ENCODE data around the gene TSPAN16. TPM values are rescaled to one million over a fixed set of nuclear protein-coding genes. Genes with fewer than 3 reads are reported as not detected.
A peak's percentile ranks its signal among the peaks of the same experiment; 100 is the strongest.
"Not testable (repeated sequence)": the region's sequence is repeated elsewhere in the genome, so short reads cannot be mapped to it uniquely, and the experiment has no call there.

Gene TSPAN16
- total RNA-seq, 5 donors from 2014 or later (not counting 1 experiment from before 2014, with no cell fraction given): not detected

DNA sequence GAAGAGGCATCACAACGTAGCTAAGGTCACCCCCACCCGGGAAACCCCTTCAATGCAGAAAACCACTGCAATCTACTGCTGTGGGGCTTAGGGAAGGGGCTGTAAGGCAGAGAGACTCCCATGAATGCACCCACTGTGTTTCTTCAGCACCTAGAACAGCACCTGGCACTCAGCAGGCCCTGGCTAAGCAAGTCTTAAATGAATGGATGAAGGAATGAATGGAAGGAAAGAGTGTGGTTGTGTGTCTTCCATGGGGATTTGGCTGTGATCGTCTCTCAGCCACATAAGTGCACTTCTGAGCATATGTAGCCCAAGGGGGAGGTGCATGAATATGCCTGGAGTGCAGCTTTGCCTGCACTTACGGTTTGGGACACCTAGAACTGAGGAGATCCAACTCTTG is 53.2 kb downstream of the TSPAN16 start:
- Histone ChIP-seq H3K27ac (ENCODE audit: low read length) (no peak overlapping the region), H3K4me3 (ENCODE audit: control insufficient read depth in 1 of 2, extremely low read depth in 1 of 2, low read length in 1 of 2) (no peak overlapping the region), H3K27me3 (replicated peaks in 1 of 2; ENCODE audit: control insufficient read depth in 2 of 2, extremely low read depth in 1 of 2, insufficient read depth in 2 of 2, low read length in 1 of 2) (peaks cover 0 to 3% of the 10 kb centered on the region in 2 experiments), H3K9me3 (no peaks in the 10 kb centered on the region), H3K4me1 (ENCODE audit: control insufficient read depth in 1 of 2, extremely low read depth in 1 of 2, insufficient read depth in 2 of 2, low read length in 2 of 2) (peaks cover 4 to 27% of the 10 kb centered on the region in 2 experiments), H3K36me3 (ENCODE audit: control insufficient read depth in 2 of 2, extremely low read depth in 1 of 2, insufficient read depth in 1 of 2, low read length in 1 of 2) (no peaks in the 10 kb centered on the region)
- Mint-ChIP-seq H3K9me3 (peaks cover 3 to 5% (median 3%) of the 10 kb centered on the region in 3 donors), H3K4me3 (no peak overlapping the region), H3K4me1 (peaks cover 27 to 33% (median 29%) of the 10 kb centered on the region in 3 donors), H3K36me3 (peaks cover 8% of the 10 kb centered on the region), H3K27ac (no peak overlapping the region), H3K27me3 (no peaks in the 10 kb centered on the region)
- ChIA-PET POLR2A (interaction anchor here in 1 of 2 donors (0.6 kb wide), 1 partner anchor 227 kb away, joined by 3 read pairs; no protein-coding TSS in a partner anchor), CTCF (interaction anchor here in 1 of 2 donors (0.6 kb wide), 1 partner anchor 77 kb away, joined by 3 read pairs; no protein-coding TSS in a partner anchor)
- 92% methylated on average over 1 of the region's 4 CpGs for WGBS (ENCODE audit: insufficient coverage)
- DNase-seq: no peak
- ATAC-seq (replicated peaks in 1 of 4): no peak

DNA sequence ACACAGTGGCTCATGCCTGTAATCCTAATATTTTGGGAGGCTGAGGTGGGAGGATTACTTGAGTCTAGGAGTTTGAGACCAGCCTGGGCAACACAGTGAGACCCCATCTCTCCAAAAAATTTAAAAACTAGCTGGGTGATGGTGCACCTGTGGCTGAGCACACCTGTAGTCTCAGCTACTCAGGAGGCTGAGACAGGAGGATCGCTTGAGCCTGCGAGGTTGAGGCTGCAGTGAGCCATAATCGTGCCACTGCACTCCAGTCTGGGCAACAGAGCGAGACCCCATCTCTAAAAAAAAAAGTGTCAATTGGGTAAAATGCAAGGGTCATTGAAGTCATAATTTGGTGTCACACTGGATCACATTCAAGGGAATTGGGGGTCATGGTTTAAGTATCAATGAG is 58.1 kb downstream of the TSPAN16 start:
- Mint-ChIP-seq H3K4me1 (peaks cover 9 to 21% (median 13%) of the 10 kb centered on the region in 3 donors), H3K4me3 (peak overlapping the region in 2 of 3 donors; percentile 43 to 84)
- H3K27me3 Mint-ChIP-seq; POLR2A ChIA-PET; H3K27ac Mint-ChIP-seq; H3K4me3 ChIP-seq (ENCODE audit: control insufficient read depth in 1 of 2, extremely low read depth in 1 of 2, low read length in 1 of 2); CTCF ChIA-PET; H3K9me3 Mint-ChIP-seq; DNase-seq; ATAC-seq (replicated peaks in 1 of 4); H3K27ac ChIP-seq (ENCODE audit: low read length); H3K36me3 ChIP-seq (ENCODE audit: control insufficient read depth in 2 of 2, extremely low read depth in 1 of 2, insufficient read depth in 1 of 2, low read length in 1 of 2); H3K36me3 Mint-ChIP-seq; H3K9me3 ChIP-seq: not testable (repeated sequence)
- Histone ChIP-seq H3K27me3 (replicated peaks in 1 of 2; ENCODE audit: control insufficient read depth in 2 of 2, extremely low read depth in 1 of 2, insufficient read depth in 2 of 2, low read length in 1 of 2) (peaks cover 0 to 13% of the 10 kb centered on the region in 2 experiments), H3K4me1 (ENCODE audit: control insufficient read depth in 1 of 2, extremely low read depth in 1 of 2, insufficient read depth in 2 of 2, low read length in 2 of 2) (peaks cover 4 to 18% of the 10 kb centered on the region in 2 experiments)
- WGBS (ENCODE audit: insufficient coverage): 100% methylated on average over 4 of the region's 4 CpGs

DNA sequence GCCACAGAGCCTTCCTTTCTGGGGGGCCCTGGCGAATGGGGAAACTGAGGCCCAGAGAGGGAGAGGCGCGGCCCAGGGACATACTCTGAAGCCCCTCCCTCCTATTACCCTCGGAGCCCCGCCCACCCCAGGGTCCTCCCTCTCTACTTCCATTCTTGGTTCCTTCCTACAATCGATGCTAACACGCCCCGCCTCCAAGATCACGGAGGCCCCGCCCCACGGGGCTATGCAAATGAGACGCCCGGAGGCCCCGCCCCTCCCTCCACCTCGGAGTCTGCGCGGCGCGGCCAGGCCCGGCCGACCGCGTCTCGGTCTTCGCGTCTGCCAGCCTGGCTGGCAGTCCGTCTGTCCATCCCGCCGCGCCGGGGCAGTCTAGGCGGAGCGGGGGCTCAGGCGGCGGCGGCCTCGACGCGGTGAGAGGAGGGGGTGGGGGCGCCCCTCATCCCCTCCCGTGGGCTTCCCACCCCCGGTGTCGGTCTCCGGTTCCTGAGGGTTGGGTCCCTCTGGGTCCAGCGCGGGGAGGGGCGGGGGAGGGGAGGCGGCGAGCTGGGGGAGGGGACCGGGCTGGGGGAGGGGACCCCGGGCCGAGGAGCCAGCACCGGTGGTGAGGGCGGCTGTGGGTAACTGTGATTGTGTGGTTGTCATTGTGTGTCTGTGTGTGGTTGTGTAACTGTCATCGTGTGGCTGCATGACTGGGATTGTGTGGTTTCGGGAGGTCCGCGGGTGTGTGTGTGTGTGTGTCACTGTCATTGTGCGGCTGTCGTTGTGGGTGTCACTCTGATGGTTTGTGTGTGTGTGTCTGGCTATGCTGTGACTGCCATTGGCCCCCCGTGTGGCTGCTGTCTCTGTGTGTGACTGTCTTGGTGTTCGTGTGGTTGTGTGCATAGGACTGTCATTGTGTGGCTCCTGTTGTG is 59.5 kb downstream of the TSPAN16 start, which contains the start of gene PLPPR2:
TSS of gene PLPPR2 (plus strand) at position 273 of the 914 bp plus-strand sequence. CDS start 2,242 bp downstream, outside the sequence.
- H3K27ac ChIP-seq (ENCODE audit: low read length): no peak within 1 kb of the TSS
- CTCF ChIA-PET: no interaction called here

DNA sequence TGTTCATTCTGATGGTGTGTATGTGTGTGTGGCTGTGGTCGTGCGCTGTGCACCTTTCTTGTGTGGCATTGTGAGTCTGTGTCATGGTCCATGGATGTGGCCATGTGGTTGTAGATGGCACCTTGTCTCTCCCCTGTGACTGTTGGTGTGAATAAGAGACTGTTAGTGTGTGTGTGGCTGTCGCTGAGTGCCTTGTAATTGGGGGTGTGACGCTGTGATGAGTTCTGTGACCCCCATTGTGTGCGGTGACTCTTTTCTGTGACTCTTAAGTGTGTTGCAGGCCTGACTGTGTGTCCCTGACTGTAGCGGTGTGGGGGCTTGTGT is 60.1 kb downstream of the TSPAN16 start:
- Mint-ChIP-seq H3K27me3 (peaks cover 8 to 9% of the 10 kb centered on the region in 2 donors), H3K4me1 (peaks cover 9 to 21% (median 13%) of the 10 kb centered on the region in 3 donors), H3K9me3 (no peaks in the 10 kb centered on the region), H3K4me3 (peak overlapping the region; percentile 65 to 84 (median 72)), H3K27ac (no peak overlapping the region), H3K36me3 (no peaks in the 10 kb centered on the region)
- H3K27ac ChIP-seq (ENCODE audit: low read length): no peak overlapping the region
- H3K4me3 ChIP-seq (ENCODE audit: control insufficient read depth in 1 of 2, extremely low read depth in 1 of 2, low read length in 1 of 2): peak overlapping the region in 1 of 2 donors; percentile 35
- ATAC-seq (replicated peaks in 1 of 4): no peak
- no peaks in the 10 kb centered on the region for H3K36me3 ChIP-seq (ENCODE audit: control insufficient read depth in 2 of 2, extremely low read depth in 1 of 2, insufficient read depth in 1 of 2, low read length in 1 of 2)
- H3K27me3 ChIP-seq (replicated peaks in 1 of 2; ENCODE audit: control insufficient read depth in 2 of 2, extremely low read depth in 1 of 2, insufficient read depth in 2 of 2, low read length in 1 of 2): peaks cover 0 to 13% of the 10 kb centered on the region in 2 experiments
- ChIA-PET CTCF (no interaction called here), POLR2A (no interaction called here)
- DNase-seq: no peak
- WGBS (ENCODE audit: insufficient coverage): 93% methylated on average over 6 of the region's 6 CpGs
- H3K4me1 ChIP-seq (ENCODE audit: control insufficient read depth in 1 of 2, extremely low read depth in 1 of 2, insufficient read depth in 2 of 2, low read length in 2 of 2): peaks cover 4 to 18% of the 10 kb centered on the region in 2 experiments
- H3K9me3 ChIP-seq: no peaks in the 10 kb centered on the region

More for the DNA sequence above, 59.5 kb downstream of the TSPAN16 start, which contains the start of gene PLPPR2:
- POLR2A ChIA-PET: no interaction called here
- ATAC-seq (replicated peaks in 1 of 4) (peak; percentile 80 to 97 (median 89)), DNase-seq (peak; percentile 49 to 89 (median 80))
- no peaks in the 10 kb centered on the region for H3K36me3 Mint-ChIP-seq
- H3K36me3 ChIP-seq (ENCODE audit: control insufficient read depth in 2 of 2, extremely low read depth in 1 of 2, insufficient read depth in 1 of 2, low read length in 1 of 2): no peaks in the 10 kb centered on the region
- H3K4me3 Mint-ChIP-seq: peak within 1 kb of the TSS; percentile 65 to 84 (median 72)
- H3K4me3 ChIP-seq (ENCODE audit: control insufficient read depth in 1 of 2, extremely low read depth in 1 of 2, low read length in 1 of 2): peak within 1 kb of the TSS; percentile 26 to 35
- peaks cover 9 to 21% (median 13%) of the 10 kb centered on the region in 3 donors for H3K4me1 Mint-ChIP-seq
- peaks cover 0 to 13% of the 10 kb centered on the region in 2 experiments for H3K27me3 ChIP-seq (replicated peaks in 1 of 2; ENCODE audit: control insufficient read depth in 2 of 2, extremely low read depth in 1 of 2, insufficient read depth in 2 of 2, low read length in 1 of 2)
- 8% methylated on average over 35 of the region's 62 CpGs for WGBS (ENCODE audit: insufficient coverage)
- no peak within 1 kb of the TSS for H3K27ac Mint-ChIP-seq
- no peaks in the 10 kb centered on the region for H3K9me3 Mint-ChIP-seq
- H3K27me3 Mint-ChIP-seq: peaks cover 8 to 9% of the 10 kb centered on the region in 2 donors
- H3K4me1 ChIP-seq (ENCODE audit: control insufficient read depth in 1 of 2, extremely low read depth in 1 of 2, insufficient read depth in 2 of 2, low read length in 2 of 2): peaks cover 4 to 18% of the 10 kb centered on the region in 2 experiments
- H3K9me3 ChIP-seq: no peaks in the 10 kb centered on the region

DNA sequence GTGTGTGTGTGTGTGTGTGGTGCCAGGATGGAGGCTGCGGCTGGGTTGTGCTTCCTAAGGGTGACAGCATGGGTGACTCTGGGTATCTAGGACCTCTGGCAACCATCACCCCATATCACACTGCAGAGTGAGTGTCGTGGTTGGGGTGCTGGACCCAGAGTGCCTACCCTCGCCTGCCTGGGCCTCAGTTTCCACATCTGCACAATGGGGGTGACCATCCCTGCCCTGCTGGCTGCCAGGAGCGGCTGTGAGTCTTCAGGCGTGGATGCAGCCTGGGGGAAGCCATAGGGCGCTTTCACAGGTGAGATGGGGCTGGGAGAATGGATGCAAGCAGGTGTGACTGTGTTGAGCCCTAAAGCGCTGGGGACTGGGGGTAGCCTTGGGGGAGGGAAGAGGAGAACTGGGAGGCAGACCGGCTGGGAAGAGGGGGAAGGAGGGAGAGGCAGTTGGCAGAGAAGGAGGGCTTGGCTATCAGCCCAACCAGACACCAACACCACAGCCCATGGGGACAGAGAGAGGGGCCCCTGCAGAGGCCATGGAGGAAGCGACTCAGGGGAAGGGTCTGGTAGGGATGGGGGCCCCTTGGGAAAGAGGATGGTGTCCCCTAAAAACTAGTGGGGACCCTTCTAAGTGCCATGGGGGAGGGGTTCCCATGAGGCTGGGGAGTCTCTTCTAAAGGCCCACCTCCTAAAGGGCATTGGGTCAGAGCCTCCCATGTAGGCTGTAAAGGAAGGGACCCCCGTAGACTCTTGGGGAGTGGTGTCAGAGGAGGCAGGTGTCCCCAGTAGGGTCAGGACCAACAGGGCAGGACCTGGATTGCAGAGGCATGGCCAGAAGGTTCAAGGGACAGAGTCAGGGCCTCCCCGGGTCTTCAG is 61.0 kb downstream of the TSPAN16 start:
- ATAC-seq (replicated peaks in 1 of 4) (no peak), DNase-seq (no peak)
- 92% methylated on average over 7 of the region's 11 CpGs for WGBS (ENCODE audit: insufficient coverage)
- Histone ChIP-seq H3K27ac (ENCODE audit: low read length) (no peak overlapping the region), H3K36me3 (ENCODE audit: control insufficient read depth in 2 of 2, extremely low read depth in 1 of 2, insufficient read depth in 1 of 2, low read length in 1 of 2) (no peaks in the 10 kb centered on the region), H3K4me1 (ENCODE audit: control insufficient read depth in 1 of 2, extremely low read depth in 1 of 2, insufficient read depth in 2 of 2, low read length in 2 of 2) (peaks cover 4 to 18% of the 10 kb centered on the region in 2 experiments), H3K27me3 (replicated peaks in 1 of 2; ENCODE audit: control insufficient read depth in 2 of 2, extremely low read depth in 1 of 2, insufficient read depth in 2 of 2, low read length in 1 of 2) (peaks cover 0 to 13% of the 10 kb centered on the region in 2 experiments), H3K4me3 (ENCODE audit: control insufficient read depth in 1 of 2, extremely low read depth in 1 of 2, low read length in 1 of 2) (no peak overlapping the region), H3K9me3 (no peaks in the 10 kb centered on the region)
- Mint-ChIP-seq H3K27me3 (peaks cover 8 to 9% of the 10 kb centered on the region in 2 donors), H3K27ac (no peak overlapping the region), H3K9me3 (no peaks in the 10 kb centered on the region), H3K4me1 (peaks cover 9 to 21% (median 13%) of the 10 kb centered on the region in 3 donors), H3K36me3 (no peaks in the 10 kb centered on the region), H3K4me3 (peak overlapping the region in 1 of 3 donors; percentile 84)
- ChIA-PET CTCF (no interaction called here), POLR2A (no interaction called here)

DNA sequence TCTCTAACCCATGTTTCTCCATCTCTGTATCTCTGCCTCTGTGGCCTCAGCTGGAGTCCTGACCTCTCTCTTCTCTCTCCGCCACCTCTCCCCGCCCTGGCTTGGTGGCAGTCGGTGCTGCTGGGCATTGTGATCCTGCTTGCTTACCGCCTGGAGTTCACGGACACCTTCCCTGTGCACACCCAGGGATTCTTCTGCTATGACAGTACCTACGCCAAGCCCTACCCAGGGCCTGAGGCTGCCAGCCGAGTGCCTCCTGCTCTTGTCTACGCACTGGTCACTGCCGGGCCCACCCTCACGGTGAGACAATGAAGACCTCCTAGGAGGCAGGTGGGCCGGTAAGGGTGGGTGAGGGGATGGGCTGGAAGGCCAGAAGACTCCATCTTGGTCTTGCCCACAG is 63.5 kb downstream of the TSPAN16 start:
- no peak for DNase-seq
- no peak overlapping the region for H3K27ac ChIP-seq (ENCODE audit: low read length)
- H3K4me3 ChIP-seq (ENCODE audit: control insufficient read depth in 1 of 2, extremely low read depth in 1 of 2, low read length in 1 of 2): no peak overlapping the region
- H3K9me3 Mint-ChIP-seq: no peaks in the 10 kb centered on the region
- ATAC-seq (replicated peaks in 1 of 4): no peak
- H3K27me3 ChIP-seq (replicated peaks in 1 of 2; ENCODE audit: control insufficient read depth in 2 of 2, extremely low read depth in 1 of 2, insufficient read depth in 2 of 2, low read length in 1 of 2): peaks cover 0 to 13% of the 10 kb centered on the region in 2 experiments
- POLR2A ChIA-PET: interaction anchor here in 1 of 2 donors (0.6 kb wide), 1 partner anchor 15 kb away, joined by 6 read pairs; no protein-coding TSS in a partner anchor
- no peak overlapping the region for H3K4me3 Mint-ChIP-seq
- peaks cover 9 to 18% (median 13%) of the 10 kb centered on the region in 3 donors for H3K4me1 Mint-ChIP-seq
- no peaks in the 10 kb centered on the region for H3K9me3 ChIP-seq
- CTCF ChIA-PET: no interaction called here
- no peaks in the 10 kb centered on the region for H3K36me3 ChIP-seq (ENCODE audit: control insufficient read depth in 2 of 2, extremely low read depth in 1 of 2, insufficient read depth in 1 of 2, low read length in 1 of 2)
- H3K36me3 Mint-ChIP-seq: no peaks in the 10 kb centered on the region
- 92% methylated on average over 11 of the region's 11 CpGs for WGBS (ENCODE audit: insufficient coverage)
- no peak overlapping the region for H3K27ac Mint-ChIP-seq
- H3K4me1 ChIP-seq (ENCODE audit: control insufficient read depth in 1 of 2, extremely low read depth in 1 of 2, insufficient read depth in 2 of 2, low read length in 2 of 2): peaks cover 4 to 18% of the 10 kb centered on the region in 2 experiments
- peaks cover 8 to 9% of the 10 kb centered on the region in 2 donors for H3K27me3 Mint-ChIP-seq

Data from T-cell (primary cell).